ENCODE data around the gene PTPN1.

The PTPN1 gene

DNA sequence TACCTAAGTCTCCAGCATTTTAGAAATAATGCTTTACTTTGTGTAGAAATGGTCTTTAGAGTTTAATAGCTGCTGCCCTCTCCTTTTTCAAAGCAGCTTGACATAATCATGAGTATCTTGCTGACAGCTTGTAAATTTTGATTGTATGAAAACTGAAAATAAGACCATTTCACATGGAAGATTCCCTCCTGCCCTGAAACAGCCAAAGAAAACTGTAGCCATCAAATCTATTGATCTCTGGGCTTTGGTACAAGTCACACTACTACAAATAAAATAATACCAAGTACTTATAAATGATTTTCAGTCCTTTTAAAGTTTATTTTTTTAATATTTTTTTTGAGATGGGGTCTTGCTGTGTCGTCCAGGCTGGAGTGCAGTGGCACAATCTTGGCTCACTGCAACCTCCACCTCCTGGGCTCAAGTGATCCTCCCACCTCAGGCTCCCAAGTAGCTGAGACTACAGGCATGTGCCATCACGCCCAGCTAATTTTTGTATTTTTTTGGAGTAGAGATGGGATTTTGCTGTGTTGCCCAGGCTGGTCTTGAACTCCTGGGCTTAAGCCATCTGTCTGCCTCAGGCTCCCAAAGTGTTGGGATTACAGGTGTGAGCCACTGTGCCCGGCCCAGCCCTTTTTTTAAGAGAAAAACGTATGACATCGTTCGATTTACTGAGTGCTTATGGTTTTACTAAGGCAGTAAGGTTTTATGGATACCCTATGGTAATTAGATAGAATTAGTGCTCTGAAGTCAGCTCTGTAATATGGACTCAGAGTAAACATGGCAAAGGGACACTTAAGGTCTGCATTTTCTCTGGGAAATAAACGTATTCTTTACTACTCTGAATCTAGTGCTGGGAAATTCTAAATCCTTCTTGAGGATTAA, 7.0 kb downstream of the PTPN1 start:
- H3K4me3 ChIP-seq (ENCODE audit: low read depth, low read length), result no peak overlapping the region
- DNase-seq (ENCODE audit: low read depth, low spot score), result no peak
- in situ Hi-C loops (cut with HindIII; ENCODE audit: low sequenced_read_pairs), result no loop called here
- TF ChIP-seq, protein P1, sequence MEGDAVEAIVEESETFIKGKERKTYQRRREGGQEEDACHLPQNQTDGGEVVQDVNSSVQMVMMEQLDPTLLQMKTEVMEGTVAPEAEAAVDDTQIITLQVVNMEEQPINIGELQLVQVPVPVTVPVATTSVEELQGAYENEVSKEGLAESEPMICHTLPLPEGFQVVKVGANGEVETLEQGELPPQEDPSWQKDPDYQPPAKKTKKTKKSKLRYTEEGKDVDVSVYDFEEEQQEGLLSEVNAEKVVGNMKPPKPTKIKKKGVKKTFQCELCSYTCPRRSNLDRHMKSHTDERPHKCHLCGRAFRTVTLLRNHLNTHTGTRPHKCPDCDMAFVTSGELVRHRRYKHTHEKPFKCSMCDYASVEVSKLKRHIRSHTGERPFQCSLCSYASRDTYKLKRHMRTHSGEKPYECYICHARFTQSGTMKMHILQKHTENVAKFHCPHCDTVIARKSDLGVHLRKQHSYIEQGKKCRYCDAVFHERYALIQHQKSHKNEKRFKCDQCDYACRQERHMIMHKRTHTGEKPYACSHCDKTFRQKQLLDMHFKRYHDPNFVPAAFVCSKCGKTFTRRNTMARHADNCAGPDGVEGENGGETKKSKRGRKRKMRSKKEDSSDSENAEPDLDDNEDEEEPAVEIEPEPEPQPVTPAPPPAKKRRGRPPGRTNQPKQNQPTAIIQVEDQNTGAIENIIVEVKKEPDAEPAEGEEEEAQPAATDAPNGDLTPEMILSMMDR (IDR thresholded peaks at IDR 0.05; ENCODE audit: low read depth, low read length), result no peak

DNA sequence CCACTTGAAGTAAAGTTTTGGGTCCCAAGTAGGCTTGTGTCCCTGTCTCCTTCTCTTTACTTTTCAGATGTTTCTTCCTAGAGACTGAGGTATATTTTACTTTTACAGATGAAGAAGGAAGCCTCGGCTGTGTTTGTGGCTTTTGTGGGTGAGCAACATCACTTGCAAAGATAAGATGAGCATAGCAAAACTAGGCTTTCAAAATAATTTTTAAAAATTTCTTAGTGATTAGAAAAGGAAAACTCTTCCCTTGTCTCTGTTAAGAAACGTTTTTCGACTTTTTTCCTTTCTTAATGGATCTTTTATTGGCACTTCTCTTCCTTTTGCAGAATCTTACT, 7.6 kb downstream of the PTPN1 start:
- TF ChIP-seq, protein P1 (IDR thresholded peaks at IDR 0.05; ENCODE audit: low read depth, low read length), result no peak
- no peak for DNase-seq (ENCODE audit: low read depth, low spot score)
- H3K4me3 ChIP-seq (ENCODE audit: low read depth, low read length), result peak overlapping the region; percentile 7
- in situ Hi-C loops (cut with HindIII; ENCODE audit: low sequenced_read_pairs), result no loop called here

DNA sequence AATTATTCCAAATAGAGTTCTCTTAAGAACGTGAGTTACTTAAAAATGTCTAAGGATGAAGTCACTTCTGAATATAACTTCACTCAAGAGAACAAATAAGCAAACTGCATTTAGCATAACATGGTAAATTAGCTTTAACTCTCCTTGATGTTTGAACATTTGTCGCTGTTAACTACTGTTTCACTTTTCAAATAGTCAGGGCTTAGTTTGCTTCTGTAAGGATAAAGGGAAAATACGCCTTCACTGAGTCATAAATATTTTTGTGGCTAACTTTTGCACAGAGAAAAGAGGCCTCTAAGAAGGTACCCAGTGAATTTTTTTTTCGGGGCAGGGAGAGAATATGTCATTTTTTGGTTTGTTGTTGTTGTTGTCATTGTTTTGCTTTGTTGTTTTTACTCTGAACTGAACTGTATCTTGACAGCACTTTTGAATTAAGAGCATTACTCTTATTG, 8.1 kb downstream of the PTPN1 start:
- in situ Hi-C loops (cut with HindIII; ENCODE audit: low sequenced_read_pairs), result no loop called here
- TF ChIP-seq, protein P1 (IDR thresholded peaks at IDR 0.05; ENCODE audit: low read depth, low read length), result no peak
- H3K4me3 ChIP-seq (ENCODE audit: low read depth, low read length), result peak overlapping the region; percentile 7
- peak; percentile 71 for DNase-seq (ENCODE audit: low read depth, low spot score)

DNA sequence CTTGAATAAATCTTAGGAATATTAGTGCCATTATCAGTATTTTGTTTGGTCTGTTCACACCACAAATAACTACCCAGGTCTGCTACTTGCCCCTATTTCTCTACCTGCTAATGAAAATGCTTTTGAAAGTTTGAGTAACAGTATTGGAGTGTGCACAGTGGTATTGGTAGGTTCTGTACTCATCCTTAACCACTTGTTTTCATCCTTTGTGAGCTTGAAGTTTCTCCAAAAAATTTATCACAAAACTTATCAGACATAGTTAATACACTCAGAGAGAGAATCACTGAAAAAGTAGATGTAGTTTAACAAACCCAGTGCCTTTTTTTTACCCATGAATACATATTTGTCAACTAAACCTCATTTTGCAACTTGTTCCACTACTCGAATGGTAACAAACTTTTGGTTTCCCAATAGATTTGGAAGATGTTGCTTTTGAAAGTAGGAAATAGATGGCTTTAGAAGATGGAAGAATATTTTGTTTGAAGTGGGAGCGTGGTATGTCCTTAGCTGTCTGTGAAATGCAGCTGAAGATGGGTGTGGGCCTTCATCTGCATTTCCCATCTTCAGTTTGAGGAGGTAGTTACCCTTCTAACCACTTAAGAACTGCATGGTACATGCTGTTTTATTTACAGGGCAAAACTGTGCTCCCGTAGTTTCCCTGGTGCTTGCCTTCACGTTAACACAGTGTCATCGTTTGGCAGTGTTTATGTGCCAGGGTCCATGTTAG, 9.0 kb downstream of the PTPN1 start:
- no peak overlapping the region for H3K4me3 ChIP-seq (ENCODE audit: low read depth, low read length)
- TF ChIP-seq, protein P1 (IDR thresholded peaks at IDR 0.05; ENCODE audit: low read depth, low read length), result no peak
- DNase-seq (ENCODE audit: low read depth, low spot score), result no peak
- in situ Hi-C loops (cut with HindIII; ENCODE audit: low sequenced_read_pairs), result no loop called here

DNA sequence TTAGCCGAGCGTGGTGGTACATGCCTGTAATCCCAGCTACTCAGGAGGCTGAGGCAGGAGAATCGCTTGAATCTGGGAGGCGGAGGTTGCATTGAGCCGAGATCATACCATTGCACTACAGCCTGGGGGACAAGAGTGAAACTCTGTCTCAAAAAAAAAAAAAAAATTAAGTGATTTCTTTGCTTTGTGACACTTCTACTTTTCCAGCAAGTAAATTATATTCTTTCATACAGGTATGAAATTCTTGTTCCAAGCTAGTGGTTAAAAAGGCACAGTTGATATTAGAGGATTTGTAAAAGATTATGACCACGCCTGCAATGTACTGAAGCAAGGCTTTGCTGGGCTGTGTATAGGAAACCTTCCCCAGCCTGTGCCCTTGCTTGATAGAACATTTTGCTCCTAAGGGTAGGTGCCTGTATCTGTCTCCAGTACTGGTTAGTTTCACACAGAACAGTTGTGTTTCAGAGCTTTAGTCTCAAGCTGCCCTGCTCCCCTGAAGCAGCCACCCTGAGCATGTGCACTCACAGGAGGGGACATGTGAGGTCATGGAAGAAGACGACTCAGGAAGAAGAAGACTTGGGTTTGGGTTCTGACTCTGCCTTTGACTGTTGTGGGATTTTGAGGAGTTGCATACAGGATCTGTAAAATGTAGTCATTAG, 10.2 kb downstream of the PTPN1 start:
- in situ Hi-C loops (cut with HindIII; ENCODE audit: low sequenced_read_pairs), result no loop called here
- TF ChIP-seq, protein P1 (IDR thresholded peaks at IDR 0.05; ENCODE audit: low read depth, low read length), result no peak
- no peak for DNase-seq (ENCODE audit: low read depth, low spot score)
- no peak overlapping the region for H3K4me3 ChIP-seq (ENCODE audit: low read depth, low read length)

DNA sequence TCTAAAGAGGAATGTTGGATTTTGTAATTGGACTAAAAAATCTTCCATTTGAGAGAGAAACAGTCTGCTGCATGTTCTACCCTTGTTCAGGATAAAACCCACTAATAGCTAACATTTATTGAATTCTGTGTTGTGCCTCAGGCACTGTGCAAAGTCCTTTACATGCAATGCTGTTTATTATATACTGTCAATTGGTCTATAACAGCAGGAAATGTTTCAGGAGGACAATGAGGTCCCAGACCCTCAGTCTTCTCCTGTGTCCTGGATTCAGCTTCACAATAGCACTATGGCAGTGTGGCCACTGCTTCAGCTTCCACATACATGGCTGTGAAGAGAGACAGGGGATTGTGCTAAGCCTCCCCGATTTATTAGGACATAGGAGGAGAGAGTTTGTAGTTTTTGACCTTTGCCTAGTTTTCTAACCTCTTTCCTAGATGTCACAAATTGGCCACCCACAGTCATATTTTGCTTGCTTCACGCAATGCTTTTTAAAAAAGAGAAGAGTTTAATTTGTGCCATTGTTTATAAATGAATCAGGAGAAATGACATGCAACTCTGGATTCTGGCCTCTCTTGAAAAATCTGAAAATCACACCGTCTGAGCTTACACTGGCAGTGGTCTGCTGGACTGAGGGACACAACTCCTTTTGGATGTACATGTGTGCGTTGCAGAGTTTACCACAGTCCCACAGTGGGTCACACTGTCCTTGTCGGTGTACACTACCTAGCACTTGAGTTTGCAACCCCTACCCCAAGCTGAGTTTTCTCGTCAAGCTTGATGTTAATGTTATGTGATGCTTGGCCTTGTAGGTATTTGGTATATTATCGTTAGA, 11.3 kb downstream of the PTPN1 start:
- in situ Hi-C loops (cut with HindIII; ENCODE audit: low sequenced_read_pairs), result no loop called here
- no peak overlapping the region for H3K4me3 ChIP-seq (ENCODE audit: low read depth, low read length)
- TF ChIP-seq, protein P1 (IDR thresholded peaks at IDR 0.05; ENCODE audit: low read depth, low read length), result no peak
- DNase-seq (ENCODE audit: low read depth, low spot score), result no peak

All from astrocyte of the spinal cord (primary cell).